Lower leg skin (tissue), 3 donors: ENCODE measurements around the gene CSMD2.

ENCODE experiments used
- POLR2A ChIP-seq, 2 donors: fragments of 450-650 bp; IDR thresholded peaks; one replicate each; pipeline ENCODE4 v1.6.1; 2016 to 2017; ENCODE audit warnings: antibody characterized with exemption in 2 of 2, mild to moderate bottlenecking in 1 of 2, moderate library complexity in 1 of 2
- TF ChIP-seq, protein P1 (sequence below), 3 donors: fragments of 450-650 bp; IDR thresholded peaks; one replicate each; pipeline ENCODE4 v1.5.1; 2016; ENCODE audit warnings: antibody characterized with exemption in 3 of 3, mild to moderate bottlenecking in 3 of 3, moderate library complexity in 2 of 3

DNA sequence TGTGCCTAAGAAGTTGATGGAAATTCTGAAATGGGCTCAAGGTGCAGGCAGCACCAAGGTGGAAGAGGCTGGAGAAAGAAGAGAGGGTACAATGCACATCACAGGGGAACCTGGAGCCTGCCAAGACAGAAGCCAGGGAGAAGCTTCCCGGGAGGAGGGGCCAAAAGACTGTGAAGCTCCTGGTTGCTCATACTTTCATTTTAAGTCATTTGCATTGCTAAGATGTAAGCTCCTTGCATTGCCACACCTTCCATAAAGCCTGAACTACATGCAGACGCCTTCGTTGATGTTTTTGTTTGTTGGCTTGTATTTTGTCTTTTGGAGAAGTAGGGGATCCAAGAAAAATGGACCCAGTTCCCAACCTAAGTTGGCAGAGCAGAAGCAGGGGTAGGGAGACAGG is 232.2 kb downstream of the CSMD2 start:
- TF ChIP-seq, protein P1, sequence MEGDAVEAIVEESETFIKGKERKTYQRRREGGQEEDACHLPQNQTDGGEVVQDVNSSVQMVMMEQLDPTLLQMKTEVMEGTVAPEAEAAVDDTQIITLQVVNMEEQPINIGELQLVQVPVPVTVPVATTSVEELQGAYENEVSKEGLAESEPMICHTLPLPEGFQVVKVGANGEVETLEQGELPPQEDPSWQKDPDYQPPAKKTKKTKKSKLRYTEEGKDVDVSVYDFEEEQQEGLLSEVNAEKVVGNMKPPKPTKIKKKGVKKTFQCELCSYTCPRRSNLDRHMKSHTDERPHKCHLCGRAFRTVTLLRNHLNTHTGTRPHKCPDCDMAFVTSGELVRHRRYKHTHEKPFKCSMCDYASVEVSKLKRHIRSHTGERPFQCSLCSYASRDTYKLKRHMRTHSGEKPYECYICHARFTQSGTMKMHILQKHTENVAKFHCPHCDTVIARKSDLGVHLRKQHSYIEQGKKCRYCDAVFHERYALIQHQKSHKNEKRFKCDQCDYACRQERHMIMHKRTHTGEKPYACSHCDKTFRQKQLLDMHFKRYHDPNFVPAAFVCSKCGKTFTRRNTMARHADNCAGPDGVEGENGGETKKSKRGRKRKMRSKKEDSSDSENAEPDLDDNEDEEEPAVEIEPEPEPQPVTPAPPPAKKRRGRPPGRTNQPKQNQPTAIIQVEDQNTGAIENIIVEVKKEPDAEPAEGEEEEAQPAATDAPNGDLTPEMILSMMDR (IDR thresholded peaks at IDR 0.05): no peak
- no peak for TF ChIP-seq POLR2A (IDR thresholded peaks at IDR 0.05)
